Suprapubic skin (tissue), 4 donors: ENCODE data around the gene ARHGAP1. TPM values are rescaled to one million over a fixed set of nuclear protein-coding genes. Genes with fewer than 3 reads are reported as not detected.

Experiments used
- DNase-seq, 2 donors: peaks; one replicate each; pipeline ENCODE4 v3.0.0-alpha.2; 2019; ENCODE audit warnings: low spot score in 2 of 2
- H3K27ac ChIP-seq: fragments of 200-600 bp; sonication (generic); one replicate; pipeline ENCODE4 v1.5.1; 2019
- H3K27me3 ChIP-seq: fragments of 200-600 bp; sonication (generic); one replicate; pipeline ENCODE4 v1.5.1; 2019
- H3K36me3 ChIP-seq: fragments of 200-600 bp; sonication (generic); one replicate; pipeline ENCODE4 v1.5.1; 2019
- H3K4me1 ChIP-seq: fragments of 200-600 bp; sonication (generic); one replicate; pipeline ENCODE4 v1.5.1; 2019
- H3K4me3 ChIP-seq: fragments of 200-600 bp; sonication (generic); one replicate; pipeline ENCODE4 v1.5.1; 2019; ENCODE audit warnings: mild to moderate bottlenecking
- H3K9me3 ChIP-seq: fragments of 200-600 bp; sonication (generic); one replicate; pipeline ENCODE4 v1.5.1; 2019
- EP300 ChIP-seq: sonication (generic); formaldehyde crosslinking; IDR thresholded peaks from one replicate; pipeline ENCODE4 v1.6.1; 2017; ENCODE audit warnings: antibody characterized with exemption
- POLR2A ChIP-seq, 2 donors: fragments of 450-650 bp; IDR thresholded peaks; one replicate each; pipeline ENCODE4 v1.6.1; 2017; ENCODE audit warnings: antibody characterized with exemption in 2 of 2, mild to moderate bottlenecking in 2 of 2, moderate library complexity in 2 of 2
- POLR2AphosphoS5 ChIP-seq, 3 donors: sonication (generic); formaldehyde crosslinking; IDR thresholded peaks; one replicate each; pipeline ENCODE4 v1.6.1; 2017; ENCODE audit warnings: antibody characterized with exemption in 3 of 3
- WGBS: methylation state at CpG from one replicate; pipeline ENCODE4 v1.1.5; 2018; 5-methylcytosine and 5-hydroxymethylcytosine counted together
- total RNA-seq, 4 donors: library from RNA; depleted of rRNA; stranded (reverse); fragments of >200 nt; gene quantifications; one replicate each; pipeline ENCODE4 v1.1.0, GENCODE V29; 2016
- TF ChIP-seq, protein P1 (sequence below), 2 donors: fragments of 200-600 bp in 1 of 2; fragments of 450-650 bp in 1 of 2; sonication (generic) in 1 of 2; IDR thresholded peaks; one replicate each; pipeline ENCODE4 v1.5.1; 2016 to 2019; ENCODE audit warnings: antibody characterized with exemption in 2 of 2, mild to moderate bottlenecking in 1 of 2, moderate library complexity in 1 of 2

ARHGAP1 gene
- total RNA-seq, 4 donors from 2014 or later, result 53.7 to 72.5 (median 68.5) TPM

GRCh38 chr11:46668480-46669085 is 31.8 kb downstream of the ARHGAP1 start:
- DNase-seq, result peak; percentile 25 to 57
- H3K9me3 ChIP-seq, result no peaks in the 10 kb centered on the region
- H3K4me3 ChIP-seq, result no peak overlapping the region
- peaks cover 99% of the 10 kb centered on the region for H3K36me3 ChIP-seq
- peaks cover 13% of the 10 kb centered on the region for H3K4me1 ChIP-seq
- no peaks in the 10 kb centered on the region for H3K27me3 ChIP-seq
- H3K27ac ChIP-seq, result no peak overlapping the region
- TF ChIP-seq POLR2AphosphoS5 (IDR thresholded peaks at IDR 0.05), result no peak
- WGBS, result 94% methylated on average over 9 of the region's 12 CpGs

DNA sequence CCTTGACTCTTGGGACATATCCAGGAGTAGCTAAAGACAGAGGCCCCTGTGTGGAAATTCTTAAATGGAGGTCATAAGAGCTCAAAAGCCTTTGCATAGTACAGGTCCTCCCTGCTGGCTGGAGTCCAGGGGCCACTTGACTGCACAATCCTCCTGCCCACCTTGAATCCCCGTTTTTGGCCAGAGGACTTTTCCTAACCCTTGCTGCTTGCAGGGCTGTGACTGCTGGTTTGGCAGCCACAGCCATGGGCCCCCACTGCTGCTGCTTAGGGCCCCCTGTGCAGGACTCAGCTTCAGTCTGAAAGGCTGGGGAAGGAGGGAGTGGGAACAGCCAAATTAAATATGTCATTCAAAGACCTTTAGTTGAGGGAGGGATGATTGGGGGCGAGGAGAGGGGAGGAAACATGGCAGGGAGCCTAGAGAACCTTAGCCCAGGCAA is 33.4 kb downstream of the ARHGAP1 start:
- Histone ChIP-seq H3K4me1 (peaks cover 8% of the 10 kb centered on the region), H3K4me3 (no peak overlapping the region), H3K27me3 (no peaks in the 10 kb centered on the region), H3K9me3 (no peaks in the 10 kb centered on the region), H3K27ac (peak overlapping the region; percentile 60), H3K36me3 (peaks cover 98% of the 10 kb centered on the region)
- 79% methylated on average over 2 of the region's 2 CpGs for WGBS
- no peak for TF ChIP-seq EP300
- DNase-seq, result peak; percentile 38 to 46

GRCh38 chr11:46666516-46666915 is 33.9 kb downstream of the ARHGAP1 start:
- DNase-seq, result peak; percentile 50 to 60
- no peak for TF ChIP-seq EP300
- Histone ChIP-seq H3K4me1 (peaks cover 8% of the 10 kb centered on the region), H3K9me3 (no peaks in the 10 kb centered on the region), H3K27ac (peak overlapping the region; percentile 60), H3K4me3 (no peak overlapping the region), H3K27me3 (no peaks in the 10 kb centered on the region), H3K36me3 (peaks cover 98% of the 10 kb centered on the region)
- 69% methylated on average over 5 of the region's 5 CpGs for WGBS

GRCh38 chr11:46665356-46665755 is 35.1 kb downstream of the ARHGAP1 start:
- peak in 1 of 2 donors; percentile 57 for DNase-seq
- Histone ChIP-seq H3K4me1 (peaks cover 8% of the 10 kb centered on the region), H3K9me3 (no peaks in the 10 kb centered on the region), H3K27ac (peak overlapping the region; percentile 60), H3K36me3 (peaks cover 97% of the 10 kb centered on the region), H3K4me3 (no peak overlapping the region), H3K27me3 (no peaks in the 10 kb centered on the region)
- TF ChIP-seq POLR2AphosphoS5 (IDR thresholded peaks at IDR 0.05), result no peak
- no peak for TF ChIP-seq POLR2A (IDR thresholded peaks at IDR 0.05)
- TF ChIP-seq, protein P1, sequence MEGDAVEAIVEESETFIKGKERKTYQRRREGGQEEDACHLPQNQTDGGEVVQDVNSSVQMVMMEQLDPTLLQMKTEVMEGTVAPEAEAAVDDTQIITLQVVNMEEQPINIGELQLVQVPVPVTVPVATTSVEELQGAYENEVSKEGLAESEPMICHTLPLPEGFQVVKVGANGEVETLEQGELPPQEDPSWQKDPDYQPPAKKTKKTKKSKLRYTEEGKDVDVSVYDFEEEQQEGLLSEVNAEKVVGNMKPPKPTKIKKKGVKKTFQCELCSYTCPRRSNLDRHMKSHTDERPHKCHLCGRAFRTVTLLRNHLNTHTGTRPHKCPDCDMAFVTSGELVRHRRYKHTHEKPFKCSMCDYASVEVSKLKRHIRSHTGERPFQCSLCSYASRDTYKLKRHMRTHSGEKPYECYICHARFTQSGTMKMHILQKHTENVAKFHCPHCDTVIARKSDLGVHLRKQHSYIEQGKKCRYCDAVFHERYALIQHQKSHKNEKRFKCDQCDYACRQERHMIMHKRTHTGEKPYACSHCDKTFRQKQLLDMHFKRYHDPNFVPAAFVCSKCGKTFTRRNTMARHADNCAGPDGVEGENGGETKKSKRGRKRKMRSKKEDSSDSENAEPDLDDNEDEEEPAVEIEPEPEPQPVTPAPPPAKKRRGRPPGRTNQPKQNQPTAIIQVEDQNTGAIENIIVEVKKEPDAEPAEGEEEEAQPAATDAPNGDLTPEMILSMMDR (IDR thresholded peaks at IDR 0.05), result no peak
- no peak for TF ChIP-seq EP300
- WGBS, result 50% methylated on average over 1 of the region's 1 CpG

DNA sequence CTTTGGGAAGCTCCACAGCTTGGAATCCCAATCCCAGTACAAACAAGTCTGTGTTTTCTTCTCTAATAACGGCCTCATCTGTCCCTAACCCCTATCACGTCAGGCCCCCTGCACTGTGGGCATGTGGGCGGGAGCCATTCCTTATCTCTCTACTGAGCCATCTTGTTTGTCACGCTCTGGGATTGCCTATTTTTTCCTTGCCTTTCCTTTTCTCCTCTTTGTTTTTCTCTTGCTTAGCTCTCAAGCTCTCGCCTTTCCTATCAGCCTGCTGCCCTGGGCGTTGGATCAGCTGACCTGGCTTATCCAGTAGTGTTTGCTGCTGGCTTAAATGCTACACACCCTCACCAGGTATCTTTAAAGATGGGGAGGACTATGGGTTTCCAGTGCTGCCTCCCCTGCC is 35.8 kb downstream of the ARHGAP1 start:
- DNase-seq, result peak in 1 of 2 donors; percentile 64
- H3K4me1 ChIP-seq, result peaks cover 11% of the 10 kb centered on the region
- H3K36me3 ChIP-seq, result peaks cover 94% of the 10 kb centered on the region
- no peaks in the 10 kb centered on the region for H3K9me3 ChIP-seq
- no peak overlapping the region for H3K4me3 ChIP-seq
- peak overlapping the region; percentile 60 for H3K27ac ChIP-seq
- 69% methylated on average over 6 of the region's 6 CpGs for WGBS
- TF ChIP-seq POLR2AphosphoS5 (IDR thresholded peaks at IDR 0.05) (no peak), EP300 (no peak), POLR2A (IDR thresholded peaks at IDR 0.05) (no peak)
- TF ChIP-seq, protein P1 (IDR thresholded peaks at IDR 0.05), result no peak
- no peaks in the 10 kb centered on the region for H3K27me3 ChIP-seq

- no peaks in the 10 kb centered on the region for H3K27me3 ChIP-seq
- TF ChIP-seq, protein P1 (IDR thresholded peaks at IDR 0.05), result no peak
- TF ChIP-seq EP300, result no peak
- no peak for TF ChIP-seq POLR2A (IDR thresholded peaks at IDR 0.05)
- no peak for TF ChIP-seq POLR2AphosphoS5 (IDR thresholded peaks at IDR 0.05)
- H3K9me3 ChIP-seq, result no peaks in the 10 kb centered on the region
- DNase-seq, result peak in 1 of 2 donors; percentile 18
- H3K36me3 ChIP-seq, result peaks cover 93% of the 10 kb centered on the region
- H3K4me3 ChIP-seq, result no peak overlapping the region
- peaks cover 11% of the 10 kb centered on the region for H3K4me1 ChIP-seq
- H3K27ac ChIP-seq, result no peak overlapping the region
- WGBS, result 75% methylated on average over 4 of the region's 4 CpGs
Observed at GRCh38 chr11:46663277-46663940, 37.0 kb downstream of the ARHGAP1 start.
